ENCODE results near the gene CDS1. TPM values are rescaled to one million over a fixed set of nuclear protein-coding genes. Genes with fewer than 3 reads are reported as not detected.
A peak's percentile ranks its signal among the peaks of the same experiment; 100 is the strongest.

CDS1 gene
- total and polyA plus RNA-seq, 8 donors, result 3.2 to 62.6 (median 6.7) TPM

DNA sequence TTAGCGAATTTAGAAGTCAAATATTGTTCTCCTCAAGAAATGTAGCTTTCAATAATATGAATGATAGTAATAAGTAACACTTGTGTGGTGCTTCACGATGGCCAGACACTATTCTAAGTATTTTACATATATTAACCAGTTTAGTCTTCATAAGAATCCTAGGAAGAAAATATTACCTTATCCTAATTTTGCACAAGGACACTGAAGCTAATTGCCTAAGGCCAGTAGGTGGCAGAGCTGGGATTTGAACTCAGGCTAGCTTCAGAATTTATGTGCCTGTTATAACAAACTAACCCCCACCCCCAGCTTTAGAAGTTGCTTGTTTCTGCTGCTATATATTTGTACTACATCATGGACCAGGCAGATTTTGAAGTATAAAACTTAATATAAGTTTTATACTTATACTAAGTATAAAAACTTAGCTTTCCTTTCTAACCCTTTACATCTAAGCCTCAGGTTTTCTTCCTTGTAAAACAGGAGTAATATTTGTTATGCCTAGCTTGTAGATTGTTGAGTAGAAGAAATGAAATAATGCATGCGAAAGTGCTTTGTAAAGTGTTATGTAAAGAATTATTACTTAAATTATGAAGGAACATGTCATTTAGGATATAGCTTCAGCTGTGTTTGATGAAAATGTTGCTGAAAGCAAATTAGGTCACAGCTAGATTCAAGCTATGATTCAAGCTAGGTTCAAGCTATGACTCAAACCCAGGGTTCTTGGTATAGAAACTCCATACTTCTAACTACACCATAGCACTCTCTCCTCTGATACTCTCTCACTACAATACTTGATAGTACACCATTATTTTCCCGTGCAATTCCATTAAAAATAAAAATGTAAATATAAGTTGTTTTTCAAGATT, 4.2 kb upstream of the CDS1 start:
- intact Hi-C loops (cut with DNase I; ENCODE audit: low total_unique reads), result no loop called here
- DNase-seq, result peak in 1 of 2 donors; percentile 66
- TF ChIP-seq POLR2AphosphoS5 (IDR thresholded peaks at IDR 0.05), result no peak
- no peak for TF ChIP-seq POLR2A (IDR thresholded peaks at IDR 0.05)
- TF ChIP-seq EP300 (IDR thresholded peaks at IDR 0.05), result no peak
- TF ChIP-seq, protein P1, sequence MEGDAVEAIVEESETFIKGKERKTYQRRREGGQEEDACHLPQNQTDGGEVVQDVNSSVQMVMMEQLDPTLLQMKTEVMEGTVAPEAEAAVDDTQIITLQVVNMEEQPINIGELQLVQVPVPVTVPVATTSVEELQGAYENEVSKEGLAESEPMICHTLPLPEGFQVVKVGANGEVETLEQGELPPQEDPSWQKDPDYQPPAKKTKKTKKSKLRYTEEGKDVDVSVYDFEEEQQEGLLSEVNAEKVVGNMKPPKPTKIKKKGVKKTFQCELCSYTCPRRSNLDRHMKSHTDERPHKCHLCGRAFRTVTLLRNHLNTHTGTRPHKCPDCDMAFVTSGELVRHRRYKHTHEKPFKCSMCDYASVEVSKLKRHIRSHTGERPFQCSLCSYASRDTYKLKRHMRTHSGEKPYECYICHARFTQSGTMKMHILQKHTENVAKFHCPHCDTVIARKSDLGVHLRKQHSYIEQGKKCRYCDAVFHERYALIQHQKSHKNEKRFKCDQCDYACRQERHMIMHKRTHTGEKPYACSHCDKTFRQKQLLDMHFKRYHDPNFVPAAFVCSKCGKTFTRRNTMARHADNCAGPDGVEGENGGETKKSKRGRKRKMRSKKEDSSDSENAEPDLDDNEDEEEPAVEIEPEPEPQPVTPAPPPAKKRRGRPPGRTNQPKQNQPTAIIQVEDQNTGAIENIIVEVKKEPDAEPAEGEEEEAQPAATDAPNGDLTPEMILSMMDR (IDR thresholded peaks at IDR 0.05), result peak in 4 of 7 experiments; percentile 11 to 35 (median 30)
- Histone ChIP-seq H3K27ac (no peak overlapping the region), H3K4me1 (peaks cover 4 to 18% (median 17%) of the 10 kb centered on the region in 4 donors), H3K36me3 (no peaks in the 10 kb centered on the region), H3K9me3 (no peaks in the 10 kb centered on the region), H3K27me3 (peaks cover 0 to 28% (median 12%) of the 10 kb centered on the region in 3 donors), H3K4me3 (no peak overlapping the region)
- WGBS, 5 donors, result 64 to 73% (median 71%) methylated on average over 4 of the region's 4 CpGs

DNA sequence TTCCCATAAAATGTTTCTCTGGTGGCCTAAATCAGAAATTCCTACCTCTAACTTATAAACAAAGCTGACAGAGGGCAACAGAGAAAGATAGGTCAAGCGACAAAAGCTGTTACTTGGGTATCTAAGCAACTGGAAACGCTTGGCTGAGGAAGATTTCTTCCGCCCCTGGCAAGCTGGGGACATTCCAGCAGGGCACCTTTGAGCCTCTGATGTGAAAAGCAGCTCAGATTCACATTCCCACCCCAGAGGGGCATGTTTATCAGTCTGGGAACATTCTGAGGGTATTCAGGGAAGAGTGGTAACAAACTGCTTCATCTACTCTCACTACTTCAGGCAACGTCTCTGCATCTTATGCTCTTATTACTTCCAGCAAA, 3.5 kb upstream of the CDS1 start:
- 82 to 91% (median 89%) methylated on average over 4 of the region's 4 CpGs for WGBS, 5 donors

DNA sequence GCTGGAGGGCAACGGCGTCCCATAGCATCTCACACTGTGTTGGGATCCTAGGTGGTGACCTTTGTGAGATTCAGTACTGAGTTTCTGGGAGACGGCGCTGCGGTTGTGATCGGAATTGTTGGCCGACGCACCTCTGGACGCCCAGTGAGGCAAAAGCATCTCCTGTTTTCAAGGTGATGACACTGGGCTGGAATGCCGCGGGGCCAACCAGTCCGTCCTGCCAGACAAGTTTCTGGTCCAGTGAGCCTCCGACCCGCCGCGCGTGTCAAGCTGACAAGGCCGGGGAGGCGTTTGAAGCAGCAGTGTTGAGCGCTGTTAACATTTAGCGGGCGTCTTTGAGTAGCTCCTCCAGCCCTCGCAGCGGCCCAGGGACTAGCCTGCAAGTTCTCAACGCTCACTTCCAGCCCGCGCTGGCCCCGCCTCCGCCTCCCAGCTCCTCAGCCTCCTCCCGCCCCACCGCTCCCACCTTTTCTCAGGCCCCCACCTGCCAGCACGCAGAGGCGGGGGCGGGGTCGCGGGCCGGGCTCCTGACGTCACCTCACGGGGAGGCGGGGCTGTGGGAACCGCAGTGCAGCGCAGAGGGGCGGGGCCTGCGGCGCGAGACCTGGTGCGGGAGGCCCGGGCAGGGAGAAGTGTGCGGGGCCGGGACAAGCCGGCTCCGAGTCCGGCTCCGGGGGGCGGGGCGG, 482 bp upstream of the CDS1 start:
- peak overlapping the region; percentile 79 to 97 (median 90) for H3K27ac ChIP-seq
- 1 to 6% (median 2%) methylated on average over 17 to 56 of the region's 56 CpGs for WGBS, 5 donors

More for the DNA sequence above, 3.5 kb upstream of the CDS1 start:
- Histone ChIP-seq H3K9me3 (no peaks in the 10 kb centered on the region), H3K36me3 (no peaks in the 10 kb centered on the region), H3K27ac (no peak overlapping the region), H3K4me1 (peaks cover 4 to 25% (median 20%) of the 10 kb centered on the region in 4 donors), H3K4me3 (no peak overlapping the region), H3K27me3 (peaks cover 0 to 28% (median 13%) of the 10 kb centered on the region in 3 donors)
- TF ChIP-seq POLR2AphosphoS5 (IDR thresholded peaks at IDR 0.05) (no peak), EP300 (IDR thresholded peaks at IDR 0.05) (no peak), POLR2A (IDR thresholded peaks at IDR 0.05) (no peak)
- TF ChIP-seq, protein P1 (IDR thresholded peaks at IDR 0.05), result no peak
- DNase-seq, result no peak
- intact Hi-C loops (cut with DNase I; ENCODE audit: low total_unique reads), result no loop called here

More for the DNA sequence above, 482 bp upstream of the CDS1 start:
- Histone ChIP-seq H3K4me1 (peaks cover 4 to 36% (median 22%) of the 10 kb centered on the region in 4 donors), H3K9me3 (no peaks in the 10 kb centered on the region), H3K27me3 (peaks cover 0 to 28% (median 13%) of the 10 kb centered on the region in 3 donors), H3K4me3 (peak overlapping the region; percentile 59 to 93 (median 82)), H3K36me3 (no peaks in the 10 kb centered on the region)
- peak; percentile 97 to 98 for DNase-seq
- TF ChIP-seq, protein P1 (IDR thresholded peaks at IDR 0.05), result peak in 1 of 7 experiments; percentile 13
- TF ChIP-seq EP300 (IDR thresholded peaks at IDR 0.05) (no peak), POLR2A (IDR thresholded peaks at IDR 0.05) (peak in 1 of 4 donors; percentile 30), POLR2AphosphoS5 (IDR thresholded peaks at IDR 0.05) (peak in 2 of 3 donors; percentile 52 to 65)
- intact Hi-C loops (cut with DNase I; ENCODE audit: low total_unique reads), result no loop called here

All from stomach (tissue), 9 donors.